HG03571 (cell line): Measurements from ENCODE around the gene PGA4.
"Not testable (repeated sequence)": the region's sequence is repeated elsewhere in the genome, so short reads cannot be mapped to it uniquely, and the experiment has no call there.

Source experiments
- ATAC-seq: cut with Tn5 transposase; IDR thresholded peaks from one replicate; pipeline ENCODE4 v1.9.1; 2021; ENCODE audit not compliant: unreplicated experiment

The PGA4 gene

DNA sequence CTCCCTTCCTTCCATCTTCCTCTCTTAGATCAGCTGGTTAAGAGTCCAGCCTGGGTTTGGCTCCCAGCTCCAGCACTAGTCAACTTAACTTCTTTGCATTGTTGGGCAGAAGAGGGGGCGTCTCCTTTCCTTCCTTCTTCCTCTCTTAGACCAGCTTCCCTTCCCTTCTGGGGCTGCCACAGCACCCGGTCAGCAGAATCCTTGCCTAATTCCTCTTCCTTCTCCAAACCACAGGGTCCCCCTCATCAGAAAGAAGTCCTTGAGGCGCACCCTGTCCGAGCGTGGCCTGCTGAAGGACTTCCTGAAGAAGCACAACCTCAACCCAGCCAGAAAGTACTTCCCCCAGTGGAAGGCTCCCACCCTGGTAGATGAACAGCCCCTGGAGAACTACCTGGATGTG lies 18.3 kb upstream of the PGA4 start:
- ATAC-seq, result not testable (repeated sequence)

DNA sequence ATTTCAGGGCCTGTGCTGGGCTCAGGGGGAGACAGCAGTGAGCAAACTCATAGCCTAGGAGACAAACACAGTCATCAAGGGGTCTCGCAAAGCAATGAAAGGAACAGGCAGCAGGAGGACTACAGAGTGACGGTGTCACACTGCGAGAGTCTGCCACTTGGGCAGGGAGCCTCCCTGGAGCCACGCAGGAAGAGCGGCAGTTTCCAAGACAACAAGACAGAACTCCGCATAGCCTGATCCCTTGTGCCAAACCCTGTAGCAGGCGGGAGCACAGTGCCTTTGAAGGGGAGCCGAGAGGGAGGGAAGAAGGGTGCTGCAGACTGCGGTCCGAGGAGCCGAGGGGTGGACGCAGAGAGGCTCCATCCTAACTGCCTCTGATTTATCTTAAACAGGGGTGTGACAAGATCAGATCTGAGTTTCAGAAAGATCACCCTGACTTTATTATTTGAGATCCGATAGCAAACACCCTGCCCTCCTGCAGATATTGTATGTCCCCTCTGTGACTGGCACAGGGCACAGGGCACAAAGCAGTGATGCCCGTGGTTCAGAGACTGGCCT lies 17.6 kb upstream of the PGA4 start:
- not testable (repeated sequence) for ATAC-seq

DNA sequence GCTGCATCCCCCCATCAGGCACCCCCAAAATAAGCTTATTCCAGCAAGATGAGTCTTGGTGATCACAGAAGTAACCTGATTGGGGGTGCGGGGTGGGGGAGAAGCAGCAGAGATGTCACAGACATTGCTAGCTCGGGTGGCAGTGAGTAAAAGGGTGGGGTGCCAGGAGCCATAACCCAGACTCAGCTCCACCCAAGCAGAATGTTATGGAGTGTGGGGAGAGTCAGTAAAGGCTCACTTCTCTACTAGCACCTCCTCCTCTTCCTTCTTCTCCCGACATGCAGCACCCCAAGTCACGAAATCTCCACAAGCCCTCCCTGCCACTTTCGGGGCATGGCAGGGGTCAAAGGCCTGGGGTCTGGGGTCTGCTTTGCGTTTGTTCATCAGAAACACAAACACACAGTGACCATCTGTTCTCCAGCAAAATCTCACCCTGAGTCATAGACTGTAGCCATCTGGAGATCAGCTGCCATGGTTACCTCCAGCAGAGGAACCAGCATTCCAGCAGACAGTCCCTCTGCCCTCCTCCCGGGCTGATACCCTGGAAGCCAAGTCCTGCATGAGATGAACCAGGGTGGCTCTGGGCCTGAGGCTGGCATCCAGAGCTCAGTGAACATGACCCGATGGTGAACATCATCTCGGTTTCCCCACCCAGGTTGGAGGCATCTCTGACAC lies 14.4 kb upstream of the PGA4 start:
- ATAC-seq, result not testable (repeated sequence)

DNA sequence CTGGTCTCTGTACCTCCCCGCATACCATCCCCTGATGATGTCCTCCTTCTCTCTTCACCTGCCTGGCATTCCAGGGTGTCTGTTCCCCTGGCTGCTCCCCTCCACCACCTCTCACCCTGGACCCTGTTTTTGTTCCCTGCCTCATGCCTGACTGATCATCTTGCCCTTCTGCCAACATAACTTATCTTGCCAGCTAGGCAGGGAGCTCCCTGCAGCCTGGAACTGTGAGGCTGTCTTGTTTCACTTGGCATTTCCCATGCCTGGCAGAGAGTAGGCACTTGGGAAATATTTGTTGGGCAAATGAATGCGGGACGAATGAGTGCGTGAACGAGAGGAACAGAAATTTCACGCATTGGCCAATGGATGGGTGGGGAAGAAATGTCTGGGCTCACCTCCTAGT lies 11.5 kb upstream of the PGA4 start:
- not testable (repeated sequence) for ATAC-seq

DNA sequence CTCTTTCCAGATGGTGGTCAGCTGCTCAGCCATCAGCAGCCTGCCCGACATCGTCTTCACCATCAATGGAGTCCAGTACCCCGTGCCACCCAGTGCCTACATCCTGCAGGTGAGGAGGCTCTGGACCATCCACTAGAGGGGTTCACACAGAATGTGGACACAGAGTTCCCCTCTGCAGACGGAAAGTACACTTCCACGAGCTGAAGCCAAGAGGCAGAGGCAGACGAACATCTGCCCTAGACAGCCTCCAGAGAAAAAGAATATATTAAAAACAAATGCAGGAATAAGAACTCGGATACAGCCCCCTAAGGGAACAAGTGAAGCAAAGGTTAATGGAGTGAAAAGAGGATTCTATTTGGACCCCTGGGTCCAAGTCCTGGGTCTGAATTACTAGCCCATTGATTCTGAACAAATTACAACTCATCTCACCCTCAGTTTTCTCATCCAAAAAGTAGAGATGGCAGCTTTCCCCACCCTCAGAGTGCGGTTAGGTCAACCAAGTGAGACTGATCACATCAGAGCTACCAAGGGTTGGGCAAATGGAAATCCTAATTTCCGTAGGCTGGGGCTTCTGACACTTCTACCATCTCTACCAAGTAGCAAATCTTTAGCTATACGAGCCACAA lies 10.7 kb upstream of the PGA4 start:
- not testable (repeated sequence) for ATAC-seq

DNA sequence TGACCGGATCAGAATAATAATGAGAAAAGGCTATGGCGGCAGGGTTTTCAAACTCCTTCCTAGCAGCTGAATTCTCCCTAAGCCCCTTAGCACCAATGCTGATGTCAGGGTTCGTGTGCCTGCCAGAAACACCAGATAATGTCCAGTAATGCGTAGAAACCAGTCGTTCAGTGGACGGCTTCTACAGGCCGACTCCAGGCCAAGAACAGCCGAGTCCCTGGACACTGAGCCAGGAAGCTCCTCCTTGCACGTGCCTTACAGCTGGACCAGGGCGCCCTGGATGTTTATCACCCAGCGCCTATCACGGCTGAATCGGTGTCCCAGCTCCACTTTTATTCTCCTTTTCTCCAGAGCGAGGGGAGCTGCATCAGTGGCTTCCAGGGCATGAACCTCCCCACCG lies 9.9 kb upstream of the PGA4 start:
- ATAC-seq, result not testable (repeated sequence)

DNA sequence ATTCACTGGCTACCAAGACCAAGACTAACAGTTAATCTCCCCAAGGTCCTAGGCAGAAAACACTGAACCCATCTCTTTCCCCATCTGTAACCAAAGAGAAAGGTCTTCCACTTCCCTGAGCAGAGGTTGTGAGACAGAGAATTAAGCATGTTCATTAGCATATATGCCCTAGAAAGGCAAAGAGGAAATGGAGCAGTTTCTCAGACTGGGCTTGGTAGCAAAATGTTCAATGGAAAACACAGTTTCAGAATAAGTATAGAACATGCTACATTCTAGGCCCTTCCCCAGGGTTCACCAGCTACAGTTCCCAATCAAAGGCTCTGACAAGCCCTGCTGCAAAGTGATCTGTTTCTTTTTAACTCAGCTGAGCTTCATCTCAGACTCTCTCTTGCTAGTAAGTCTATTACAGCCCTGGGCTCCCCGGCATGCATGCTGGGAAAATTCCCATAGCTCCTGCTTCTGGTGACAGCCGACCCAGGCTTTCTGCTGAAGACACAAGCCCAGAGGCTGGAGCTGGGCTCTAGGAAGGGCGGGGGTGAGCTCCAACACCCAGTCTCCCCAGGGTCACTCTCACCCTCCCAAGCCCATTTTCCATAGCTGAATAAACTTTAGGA lies 8.3 kb upstream of the PGA4 start:
- not testable (repeated sequence) for ATAC-seq

DNA sequence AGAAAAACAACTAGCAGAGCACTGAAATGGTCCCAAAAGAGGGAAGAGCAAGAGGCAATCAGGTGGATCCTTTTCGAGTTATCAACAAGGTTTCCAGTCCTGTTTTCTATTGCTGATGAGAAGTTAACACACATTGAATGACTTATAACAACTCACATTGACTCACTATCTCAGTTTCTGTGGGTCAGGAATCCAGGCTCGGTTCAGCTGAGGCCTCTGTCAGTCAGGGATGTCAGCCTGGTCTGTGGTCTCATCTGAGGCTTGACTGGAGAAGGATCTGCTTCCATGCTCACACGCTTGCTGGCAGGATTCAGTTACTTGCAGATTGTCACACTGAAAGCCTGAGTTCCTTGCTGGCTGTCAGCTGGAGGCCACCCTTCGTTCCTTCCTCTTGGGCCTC lies 3.8 kb upstream of the PGA4 start:
- not testable (repeated sequence) for ATAC-seq

DNA sequence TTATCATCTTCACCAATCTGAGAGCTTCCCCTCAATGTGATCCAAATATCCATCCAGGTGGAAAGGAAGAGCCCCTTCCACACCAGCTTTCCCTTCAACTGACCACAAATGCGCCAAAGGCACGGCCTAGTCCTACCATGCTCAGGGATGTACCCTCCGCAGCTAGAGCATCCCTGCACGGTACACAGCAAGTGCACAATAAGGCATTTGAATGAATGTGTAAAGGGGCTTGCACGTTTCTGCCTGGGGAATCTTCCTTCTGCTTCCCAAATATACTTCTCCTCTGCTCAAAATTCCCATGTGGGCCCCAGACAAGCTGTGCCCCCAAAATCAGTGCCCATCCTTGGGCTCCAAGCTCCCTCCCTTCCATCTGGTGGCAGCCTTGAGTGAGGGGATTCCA lies 3.1 kb upstream of the PGA4 start:
- ATAC-seq, result not testable (repeated sequence)

DNA sequence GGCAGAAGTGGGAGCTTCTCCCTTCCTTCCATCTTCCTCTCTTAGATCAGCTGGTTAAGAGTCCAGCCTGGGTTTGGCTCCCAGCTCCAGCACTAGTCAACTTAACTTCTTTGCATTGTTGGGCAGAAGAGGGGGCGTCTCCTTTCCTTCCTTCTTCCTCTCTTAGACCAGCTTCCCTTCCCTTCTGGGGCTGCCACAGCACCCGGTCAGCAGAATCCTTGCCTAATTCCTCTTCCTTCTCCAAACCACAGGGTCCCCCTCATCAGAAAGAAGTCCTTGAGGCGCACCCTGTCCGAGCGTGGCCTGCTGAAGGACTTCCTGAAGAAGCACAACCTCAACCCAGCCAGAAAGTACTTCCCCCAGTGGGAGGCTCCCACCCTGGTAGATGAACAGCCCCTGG lies 545 bp downstream of the PGA4 start:
- not testable (repeated sequence) for ATAC-seq

DNA sequence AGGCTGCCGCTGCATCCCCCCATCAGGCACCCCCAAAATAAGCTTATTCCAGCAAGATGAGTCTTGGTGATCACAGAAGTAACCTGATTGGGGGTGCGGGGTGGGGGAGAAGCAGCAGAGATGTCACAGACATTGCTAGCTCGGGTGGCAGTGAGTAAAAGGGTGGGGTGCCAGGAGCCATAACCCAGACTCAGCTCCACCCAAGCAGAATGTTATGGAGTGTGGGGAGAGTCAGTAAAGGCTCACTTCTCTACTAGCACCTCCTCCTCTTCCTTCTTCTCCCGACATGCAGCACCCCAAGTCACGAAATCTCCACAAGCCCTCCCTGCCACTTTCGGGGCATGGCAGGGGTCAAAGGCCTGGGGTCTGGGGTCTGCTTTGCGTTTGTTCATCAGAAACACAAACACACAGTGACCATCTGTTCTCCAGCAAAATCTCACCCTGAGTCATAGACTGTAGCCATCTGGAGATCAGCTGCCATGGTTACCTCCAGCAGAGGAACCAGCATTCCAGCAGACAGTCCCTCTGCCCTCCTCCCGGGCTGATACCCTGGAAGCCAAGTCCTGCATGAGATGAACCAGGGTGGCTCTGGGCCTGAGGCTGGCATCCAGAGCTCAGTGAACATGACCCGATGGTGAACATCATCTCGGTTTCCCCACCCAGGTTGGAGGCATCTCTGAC lies 4.5 kb downstream of the PGA4 start:
- ATAC-seq, result not testable (repeated sequence)

DNA sequence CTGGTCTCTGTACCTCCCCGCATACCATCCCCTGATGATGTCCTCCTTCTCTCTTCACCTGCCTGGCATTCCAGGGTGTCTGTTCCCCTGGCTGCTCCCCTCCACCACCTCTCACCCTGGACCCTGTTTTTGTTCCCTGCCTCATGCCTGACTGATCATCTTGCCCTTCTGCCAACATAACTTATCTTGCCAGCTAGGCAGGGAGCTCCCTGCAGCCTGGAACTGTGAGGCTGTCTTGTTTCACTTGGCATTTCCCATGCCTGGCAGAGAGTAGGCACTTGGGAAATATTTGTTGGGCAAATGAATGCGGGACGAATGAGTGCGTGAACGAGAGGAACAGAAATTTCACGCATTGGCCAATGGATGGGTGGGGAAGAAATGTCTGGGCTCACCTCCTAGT lies 7.3 kb downstream of the PGA4 start:
- ATAC-seq, result not testable (repeated sequence)

DNA sequence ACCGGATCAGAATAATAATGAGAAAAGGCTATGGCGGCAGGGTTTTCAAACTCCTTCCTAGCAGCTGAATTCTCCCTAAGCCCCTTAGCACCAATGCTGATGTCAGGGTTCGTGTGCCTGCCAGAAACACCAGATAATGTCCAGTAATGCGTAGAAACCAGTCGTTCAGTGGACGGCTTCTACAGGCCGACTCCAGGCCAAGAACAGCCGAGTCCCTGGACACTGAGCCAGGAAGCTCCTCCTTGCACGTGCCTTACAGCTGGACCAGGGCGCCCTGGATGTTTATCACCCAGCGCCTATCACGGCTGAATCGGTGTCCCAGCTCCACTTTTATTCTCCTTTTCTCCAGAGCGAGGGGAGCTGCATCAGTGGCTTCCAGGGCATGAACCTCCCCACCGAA lies 8.9 kb downstream of the PGA4 start:
- ATAC-seq, result not testable (repeated sequence)

DNA sequence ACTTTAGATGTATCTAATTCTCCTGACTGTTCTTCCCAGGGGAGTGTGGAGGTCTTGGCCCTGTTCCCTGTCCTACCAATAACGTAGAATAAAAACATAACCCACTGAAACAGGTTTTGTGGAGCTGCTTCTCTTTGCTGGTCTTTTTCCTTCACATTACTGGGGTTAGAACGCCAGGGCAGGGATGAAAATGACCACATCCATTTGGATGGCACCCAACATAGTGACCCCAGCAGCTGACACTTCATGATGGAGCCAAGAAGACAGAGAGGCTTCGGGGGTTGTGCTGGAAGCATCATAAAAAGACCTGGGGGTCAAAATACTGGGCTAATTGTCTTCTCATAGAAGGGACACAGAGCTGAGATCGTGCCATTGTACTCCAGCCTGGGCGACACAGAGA lies 9.4 kb downstream of the PGA4 start:
- ATAC-seq, result not testable (repeated sequence)

DNA sequence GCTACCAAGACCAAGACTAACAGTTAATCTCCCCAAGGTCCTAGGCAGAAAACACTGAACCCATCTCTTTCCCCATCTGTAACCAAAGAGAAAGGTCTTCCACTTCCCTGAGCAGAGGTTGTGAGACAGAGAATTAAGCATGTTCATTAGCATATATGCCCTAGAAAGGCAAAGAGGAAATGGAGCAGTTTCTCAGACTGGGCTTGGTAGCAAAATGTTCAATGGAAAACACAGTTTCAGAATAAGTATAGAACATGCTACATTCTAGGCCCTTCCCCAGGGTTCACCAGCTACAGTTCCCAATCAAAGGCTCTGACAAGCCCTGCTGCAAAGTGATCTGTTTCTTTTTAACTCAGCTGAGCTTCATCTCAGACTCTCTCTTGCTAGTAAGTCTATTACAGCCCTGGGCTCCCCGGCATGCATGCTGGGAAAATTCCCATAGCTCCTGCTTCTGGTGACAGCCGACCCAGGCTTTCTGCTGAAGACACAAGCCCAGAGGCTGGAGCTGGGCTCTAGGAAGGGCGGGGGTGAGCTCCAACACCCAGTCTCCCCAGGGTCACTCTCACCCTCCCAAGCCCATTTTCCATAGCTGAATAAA lies 10.5 kb downstream of the PGA4 start:
- not testable (repeated sequence) for ATAC-seq

DNA sequence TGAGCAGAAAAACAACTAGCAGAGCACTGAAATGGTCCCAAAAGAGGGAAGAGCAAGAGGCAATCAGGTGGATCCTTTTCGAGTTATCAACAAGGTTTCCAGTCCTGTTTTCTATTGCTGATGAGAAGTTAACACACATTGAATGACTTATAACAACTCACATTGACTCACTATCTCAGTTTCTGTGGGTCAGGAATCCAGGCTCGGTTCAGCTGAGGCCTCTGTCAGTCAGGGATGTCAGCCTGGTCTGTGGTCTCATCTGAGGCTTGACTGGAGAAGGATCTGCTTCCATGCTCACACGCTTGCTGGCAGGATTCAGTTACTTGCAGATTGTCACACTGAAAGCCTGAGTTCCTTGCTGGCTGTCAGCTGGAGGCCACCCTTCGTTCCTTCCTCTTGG lies 15.0 kb downstream of the PGA4 start:
- not testable (repeated sequence) for ATAC-seq

DNA sequence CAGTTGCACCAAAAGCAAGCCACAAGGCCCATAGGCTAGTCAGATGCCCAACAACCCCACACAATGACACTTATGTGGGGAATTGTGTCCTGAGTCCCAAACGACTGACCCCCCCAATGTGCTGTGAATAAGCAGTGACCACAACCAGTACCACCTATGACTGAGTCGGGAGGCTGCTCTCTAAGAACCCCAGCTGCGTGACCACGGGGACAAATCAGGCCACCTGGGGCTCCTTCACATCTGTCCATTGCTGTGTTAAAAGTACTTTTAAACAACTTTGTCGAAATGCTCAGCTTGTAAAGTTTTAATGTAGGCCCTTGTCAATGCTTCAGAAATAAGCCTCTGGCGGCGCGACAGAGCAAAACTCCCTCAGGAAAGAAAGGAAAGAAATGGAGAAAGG lies 18.1 kb downstream of the PGA4 start:
- ATAC-seq, result not testable (repeated sequence)

DNA sequence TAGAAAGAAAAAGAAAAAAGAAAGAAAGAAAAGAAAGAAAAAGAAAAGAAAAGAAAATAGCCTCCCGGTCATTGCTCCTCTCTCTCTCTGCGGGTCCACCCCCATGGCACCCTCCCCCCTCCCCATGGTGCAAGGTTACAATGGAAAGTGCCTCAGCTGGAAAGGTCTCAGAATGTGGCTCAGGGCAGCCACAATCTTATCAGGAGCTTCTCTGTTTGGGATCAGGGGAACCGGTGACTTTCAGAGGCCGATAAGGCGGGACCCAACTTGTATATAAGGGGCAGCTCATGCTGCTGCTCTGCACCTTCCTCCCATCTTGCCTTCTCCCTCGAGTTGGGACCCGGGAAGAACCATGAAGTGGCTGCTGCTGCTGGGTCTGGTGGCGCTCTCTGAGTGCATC lies 18.7 kb downstream of the PGA4 start, which contains the start of gene PGA5:
Gene PGA5 (plus strand): TSS at position 301 of the 400 bp plus-strand sequence. CDS start 52 bp downstream, at position 353.
- ATAC-seq, result not testable (repeated sequence)

DNA sequence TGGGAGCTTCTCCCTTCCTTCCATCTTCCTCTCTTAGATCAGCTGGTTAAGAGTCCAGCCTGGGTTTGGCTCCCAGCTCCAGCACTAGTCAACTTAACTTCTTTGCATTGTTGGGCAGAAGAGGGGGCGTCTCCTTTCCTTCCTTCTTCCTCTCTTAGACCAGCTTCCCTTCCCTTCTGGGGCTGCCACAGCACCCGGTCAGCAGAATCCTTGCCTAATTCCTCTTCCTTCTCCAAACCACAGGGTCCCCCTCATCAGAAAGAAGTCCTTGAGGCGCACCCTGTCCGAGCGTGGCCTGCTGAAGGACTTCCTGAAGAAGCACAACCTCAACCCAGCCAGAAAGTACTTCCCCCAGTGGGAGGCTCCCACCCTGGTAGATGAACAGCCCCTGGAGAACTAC lies 19.4 kb downstream of the PGA4 start:
- ATAC-seq, result not testable (repeated sequence)

DNA sequence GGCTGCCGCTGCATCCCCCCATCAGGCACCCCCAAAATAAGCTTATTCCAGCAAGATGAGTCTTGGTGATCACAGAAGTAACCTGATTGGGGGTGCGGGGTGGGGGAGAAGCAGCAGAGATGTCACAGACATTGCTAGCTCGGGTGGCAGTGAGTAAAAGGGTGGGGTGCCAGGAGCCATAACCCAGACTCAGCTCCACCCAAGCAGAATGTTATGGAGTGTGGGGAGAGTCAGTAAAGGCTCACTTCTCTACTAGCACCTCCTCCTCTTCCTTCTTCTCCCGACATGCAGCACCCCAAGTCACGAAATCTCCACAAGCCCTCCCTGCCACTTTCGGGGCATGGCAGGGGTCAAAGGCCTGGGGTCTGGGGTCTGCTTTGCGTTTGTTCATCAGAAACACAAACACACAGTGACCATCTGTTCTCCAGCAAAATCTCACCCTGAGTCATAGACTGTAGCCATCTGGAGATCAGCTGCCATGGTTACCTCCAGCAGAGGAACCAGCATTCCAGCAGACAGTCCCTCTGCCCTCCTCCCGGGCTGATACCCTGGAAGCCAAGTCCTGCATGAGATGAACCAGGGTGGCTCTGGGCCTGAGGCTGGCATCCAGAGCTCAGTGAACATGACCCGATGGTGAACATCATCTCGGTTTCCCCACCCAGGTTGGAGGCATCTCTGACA lies 23.3 kb downstream of the PGA4 start:
- not testable (repeated sequence) for ATAC-seq
